ENCODE data around the gene GPR33.
"Not testable (repeated sequence)": the region's sequence is repeated elsewhere in the genome, so short reads cannot be mapped to it uniquely, and the experiment has no call there.

Gene GPR33

DNA sequence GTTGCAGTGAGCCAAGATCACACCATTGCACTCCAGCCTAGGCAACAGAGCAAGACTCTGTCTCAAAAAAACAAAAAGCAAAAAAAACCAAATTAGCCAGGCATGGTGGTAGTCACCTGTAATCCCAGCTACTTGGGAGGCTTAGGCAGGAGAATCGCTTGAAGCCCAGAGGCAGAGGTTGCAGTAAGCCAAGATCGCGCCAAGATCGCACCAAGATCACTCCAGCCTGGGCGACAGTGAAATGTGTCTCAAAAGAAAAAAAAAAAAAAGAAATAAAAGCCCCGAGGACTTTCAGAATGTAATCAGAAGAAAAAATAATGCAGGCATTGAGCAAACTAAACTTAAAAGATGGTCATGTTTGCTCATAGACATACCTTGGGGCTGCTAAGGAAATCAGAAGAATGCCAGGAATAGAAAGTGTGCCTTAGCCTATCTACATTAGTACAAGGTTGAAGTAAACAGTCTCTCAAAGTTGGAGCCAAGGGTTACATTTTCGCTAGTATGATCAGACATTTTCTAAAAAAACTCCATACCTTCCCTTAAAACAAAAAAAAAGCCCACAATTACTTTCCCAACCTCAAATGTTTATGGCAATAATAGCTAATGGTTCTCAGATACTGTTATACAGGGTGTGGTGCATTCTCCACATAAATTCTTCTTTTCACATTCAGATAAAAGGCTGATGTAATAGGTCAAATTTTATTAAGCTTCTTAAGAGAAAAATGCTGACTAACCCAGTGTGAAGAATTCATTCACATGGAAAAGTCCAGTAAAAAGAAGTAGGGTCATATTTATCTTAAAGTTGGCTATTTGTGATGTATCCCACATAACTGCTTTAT, 46.3 kb downstream of the GPR33 start:
- no peak overlapping the region for H3K4me3 ChIP-seq (ENCODE audit: low read depth, low read length)
- no peak for DNase-seq (ENCODE audit: low read depth)
- TF ChIP-seq POLR2A (IDR thresholded peaks at IDR 0.05; ENCODE audit: extremely low read depth, insufficient read length): no peak
- TF ChIP-seq, protein P1, sequence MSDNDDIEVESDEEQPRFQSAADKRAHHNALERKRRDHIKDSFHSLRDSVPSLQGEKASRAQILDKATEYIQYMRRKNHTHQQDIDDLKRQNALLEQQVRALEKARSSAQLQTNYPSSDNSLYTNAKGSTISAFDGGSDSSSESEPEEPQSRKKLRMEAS (IDR thresholded peaks at IDR 0.05; ENCODE audit: low read depth, low read length): no peak
- no peak for TF ChIP-seq MYC (IDR thresholded peaks at IDR 0.05; ENCODE audit: low read depth, low read length)
- TF ChIP-seq, protein P2, sequence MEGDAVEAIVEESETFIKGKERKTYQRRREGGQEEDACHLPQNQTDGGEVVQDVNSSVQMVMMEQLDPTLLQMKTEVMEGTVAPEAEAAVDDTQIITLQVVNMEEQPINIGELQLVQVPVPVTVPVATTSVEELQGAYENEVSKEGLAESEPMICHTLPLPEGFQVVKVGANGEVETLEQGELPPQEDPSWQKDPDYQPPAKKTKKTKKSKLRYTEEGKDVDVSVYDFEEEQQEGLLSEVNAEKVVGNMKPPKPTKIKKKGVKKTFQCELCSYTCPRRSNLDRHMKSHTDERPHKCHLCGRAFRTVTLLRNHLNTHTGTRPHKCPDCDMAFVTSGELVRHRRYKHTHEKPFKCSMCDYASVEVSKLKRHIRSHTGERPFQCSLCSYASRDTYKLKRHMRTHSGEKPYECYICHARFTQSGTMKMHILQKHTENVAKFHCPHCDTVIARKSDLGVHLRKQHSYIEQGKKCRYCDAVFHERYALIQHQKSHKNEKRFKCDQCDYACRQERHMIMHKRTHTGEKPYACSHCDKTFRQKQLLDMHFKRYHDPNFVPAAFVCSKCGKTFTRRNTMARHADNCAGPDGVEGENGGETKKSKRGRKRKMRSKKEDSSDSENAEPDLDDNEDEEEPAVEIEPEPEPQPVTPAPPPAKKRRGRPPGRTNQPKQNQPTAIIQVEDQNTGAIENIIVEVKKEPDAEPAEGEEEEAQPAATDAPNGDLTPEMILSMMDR (IDR thresholded peaks at IDR 0.05; ENCODE audit: low read depth, low read length): no peak

- TF ChIP-seq MYC (IDR thresholded peaks at IDR 0.05; ENCODE audit: low read depth, low read length) (no peak), POLR2A (IDR thresholded peaks at IDR 0.05; ENCODE audit: extremely low read depth, insufficient read length) (no peak)
- TF ChIP-seq, protein P1 (IDR thresholded peaks at IDR 0.05; ENCODE audit: low read depth, low read length): no peak
- TF ChIP-seq, protein P2 (IDR thresholded peaks at IDR 0.05; ENCODE audit: low read depth, low read length): no peak
- no peak overlapping the region for H3K4me3 ChIP-seq (ENCODE audit: low read depth, low read length)
These were observed 47.6 kb downstream of the GPR33 start for GRCh38 chr14:31440280-31440679.

DNA sequence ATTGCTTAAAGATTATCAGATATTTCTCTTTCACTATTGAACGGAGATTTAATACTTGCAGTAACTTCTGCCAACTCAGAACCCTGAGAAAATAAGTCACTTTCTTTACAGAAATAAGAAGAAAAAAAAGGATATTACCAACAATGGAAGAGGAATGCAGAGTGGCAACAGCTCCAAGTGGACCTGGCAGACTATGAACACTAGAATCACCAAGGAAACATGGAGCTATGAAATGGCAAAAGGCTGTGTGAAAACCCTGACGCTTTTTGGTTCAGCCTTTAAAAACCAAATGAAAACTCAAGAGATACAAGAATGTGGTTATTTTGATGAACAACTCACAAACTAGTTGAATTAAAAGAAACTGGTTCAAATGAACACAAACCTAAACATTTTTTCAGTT, 48.3 kb downstream of the GPR33 start:
- DNase-seq (ENCODE audit: low read depth): no peak
- TF ChIP-seq, protein P1 (IDR thresholded peaks at IDR 0.05; ENCODE audit: low read depth, low read length): no peak
- TF ChIP-seq MYC (IDR thresholded peaks at IDR 0.05; ENCODE audit: low read depth, low read length) (no peak), POLR2A (IDR thresholded peaks at IDR 0.05; ENCODE audit: extremely low read depth, insufficient read length) (no peak)
- TF ChIP-seq, protein P2 (IDR thresholded peaks at IDR 0.05; ENCODE audit: low read depth, low read length): no peak
- H3K4me3 ChIP-seq (ENCODE audit: low read depth, low read length): no peak overlapping the region

More at GRCh38 chr14:31440280-31440679, 47.6 kb downstream of the GPR33 start:
- no peak for DNase-seq (ENCODE audit: low read depth)

GRCh38 chr14:31437045-31437691, 50.7 kb downstream of the GPR33 start:
- not testable (repeated sequence) for H3K4me3 ChIP-seq (ENCODE audit: low read depth, low read length); DNase-seq (ENCODE audit: low read depth)

GRCh38 chr14:31435276-31435675, 52.6 kb downstream of the GPR33 start:
- no peak for DNase-seq (ENCODE audit: low read depth)
- H3K4me3 ChIP-seq (ENCODE audit: low read depth, low read length): no peak overlapping the region
- TF ChIP-seq POLR2A (IDR thresholded peaks at IDR 0.05; ENCODE audit: extremely low read depth, insufficient read length): no peak
- TF ChIP-seq, protein P2 (IDR thresholded peaks at IDR 0.05; ENCODE audit: low read depth, low read length): no peak
- TF ChIP-seq, protein P1 (IDR thresholded peaks at IDR 0.05; ENCODE audit: low read depth, low read length): no peak

Measured in NB4 (cell line).